ENCODE data around the gene PMEL. TPM values are rescaled to one million over a fixed set of nuclear protein-coding genes. Genes with fewer than 3 reads are reported as not detected.
"Not testable (repeated sequence)": the region's sequence is repeated elsewhere in the genome, so short reads cannot be mapped to it uniquely, and the experiment has no call there.

PMEL gene
- total RNA-seq, 2 donors from 2014 or later: 0.18 to 8.6 TPM

DNA sequence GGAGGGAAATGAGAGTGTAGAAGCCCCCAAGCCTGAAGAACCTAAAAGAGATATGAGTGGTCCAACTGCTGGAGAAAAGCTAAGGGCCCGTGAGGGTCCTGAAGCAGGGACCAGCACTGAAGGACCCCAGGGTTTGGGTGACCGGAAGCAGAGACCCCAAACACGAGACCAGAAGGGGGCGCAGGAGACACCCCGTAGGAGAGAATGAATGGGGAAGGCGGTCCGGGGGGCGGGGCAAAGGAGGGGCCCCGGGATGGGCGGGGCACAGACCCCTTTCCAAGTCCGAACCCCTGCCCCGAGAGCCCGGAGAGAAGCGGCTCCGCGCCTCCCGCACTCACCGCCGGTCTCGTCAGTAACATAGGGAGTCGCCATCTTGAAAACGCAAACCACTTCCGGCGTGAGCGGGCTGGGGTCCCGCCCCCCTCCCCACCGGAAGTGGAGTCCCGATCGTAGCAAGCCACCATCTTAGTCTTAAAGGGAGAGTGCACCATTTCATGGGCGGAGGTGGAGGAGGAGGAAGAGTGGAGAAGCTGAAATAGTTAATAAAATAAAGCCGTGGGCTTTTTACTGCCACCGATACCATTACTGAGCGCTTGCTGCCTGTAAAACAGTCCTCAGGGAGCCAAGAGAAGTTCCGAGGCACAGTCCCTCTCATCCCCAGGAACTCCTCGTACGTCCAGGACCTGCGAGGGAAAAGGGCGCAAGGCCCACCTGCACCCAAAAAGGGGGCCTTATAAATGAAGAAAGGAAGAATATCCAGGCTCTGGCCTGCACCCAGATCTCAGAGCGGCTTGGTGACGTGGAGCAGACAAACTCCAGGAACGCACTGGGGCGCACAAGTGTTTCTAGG, 38.9 kb downstream of the PMEL start:
- DNase-seq (ENCODE audit: low spot score): peak; percentile 85
- Histone ChIP-seq H3K4me3 (peak overlapping the region; percentile 73 to 93), H3K9me3 (no peaks in the 10 kb centered on the region), H3K4me1 (replicated peaks) (peaks cover 2% of the 10 kb centered on the region), H3K27ac (peak overlapping the region; percentile 94 to 97), H3K36me3 (no peaks in the 10 kb centered on the region), H3K27me3 (replicated peaks; ENCODE audit: insufficient read depth) (no peaks in the 10 kb centered on the region)
- under 1% methylated on average over 42 of the region's 42 CpGs for WGBS
- TF ChIP-seq POLR2A (IDR thresholded peaks at IDR 0.05) (peak; percentile 66), POLR2AphosphoS5 (IDR thresholded peaks at IDR 0.05) (peak; percentile 81)
- TF ChIP-seq, protein P1, sequence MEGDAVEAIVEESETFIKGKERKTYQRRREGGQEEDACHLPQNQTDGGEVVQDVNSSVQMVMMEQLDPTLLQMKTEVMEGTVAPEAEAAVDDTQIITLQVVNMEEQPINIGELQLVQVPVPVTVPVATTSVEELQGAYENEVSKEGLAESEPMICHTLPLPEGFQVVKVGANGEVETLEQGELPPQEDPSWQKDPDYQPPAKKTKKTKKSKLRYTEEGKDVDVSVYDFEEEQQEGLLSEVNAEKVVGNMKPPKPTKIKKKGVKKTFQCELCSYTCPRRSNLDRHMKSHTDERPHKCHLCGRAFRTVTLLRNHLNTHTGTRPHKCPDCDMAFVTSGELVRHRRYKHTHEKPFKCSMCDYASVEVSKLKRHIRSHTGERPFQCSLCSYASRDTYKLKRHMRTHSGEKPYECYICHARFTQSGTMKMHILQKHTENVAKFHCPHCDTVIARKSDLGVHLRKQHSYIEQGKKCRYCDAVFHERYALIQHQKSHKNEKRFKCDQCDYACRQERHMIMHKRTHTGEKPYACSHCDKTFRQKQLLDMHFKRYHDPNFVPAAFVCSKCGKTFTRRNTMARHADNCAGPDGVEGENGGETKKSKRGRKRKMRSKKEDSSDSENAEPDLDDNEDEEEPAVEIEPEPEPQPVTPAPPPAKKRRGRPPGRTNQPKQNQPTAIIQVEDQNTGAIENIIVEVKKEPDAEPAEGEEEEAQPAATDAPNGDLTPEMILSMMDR (IDR thresholded peaks at IDR 0.05): peak; percentile 67 to 80 (median 72)
- intact Hi-C loops (cut with DNase I): loop anchor here (2.0 to 5.0 kb wide), 3 partner anchors 96 to 200 kb away; partner anchors contain the start of genes CD63, ORMDL2 and SARNP

- WGBS: 7% methylated on average over 10 of the region's 10 CpGs
- Histone ChIP-seq H3K4me1 (replicated peaks) (peaks cover 7% of the 10 kb centered on the region), H3K9me3 (no peaks in the 10 kb centered on the region), H3K4me3 (peak overlapping the region; percentile 73 to 93), H3K27me3 (replicated peaks; ENCODE audit: insufficient read depth) (no peaks in the 10 kb centered on the region), H3K36me3 (no peaks in the 10 kb centered on the region), H3K27ac (peak overlapping the region; percentile 94 to 97)
- no peak for DNase-seq (ENCODE audit: low spot score)
- no peak for TF ChIP-seq POLR2A (IDR thresholded peaks at IDR 0.05)
- TF ChIP-seq POLR2AphosphoS5 (IDR thresholded peaks at IDR 0.05): no peak
- TF ChIP-seq, protein P1 (IDR thresholded peaks at IDR 0.05): no peak
- intact Hi-C loops (cut with DNase I): loop anchor here (2.0 to 5.0 kb wide), 3 partner anchors 95 to 199 kb away; partner anchors contain the start of genes CD63, ORMDL2 and SARNP
Measured at GRCh38 chr12:55925870-55926737, 39.7 kb downstream of the PMEL start.

GRCh38 chr12:55925371-55925770, 40.5 kb downstream of the PMEL start:
- WGBS: 82% methylated on average over 4 of the region's 4 CpGs
- peaks cover 12% of the 10 kb centered on the region for H3K4me1 ChIP-seq (replicated peaks)

DNA sequence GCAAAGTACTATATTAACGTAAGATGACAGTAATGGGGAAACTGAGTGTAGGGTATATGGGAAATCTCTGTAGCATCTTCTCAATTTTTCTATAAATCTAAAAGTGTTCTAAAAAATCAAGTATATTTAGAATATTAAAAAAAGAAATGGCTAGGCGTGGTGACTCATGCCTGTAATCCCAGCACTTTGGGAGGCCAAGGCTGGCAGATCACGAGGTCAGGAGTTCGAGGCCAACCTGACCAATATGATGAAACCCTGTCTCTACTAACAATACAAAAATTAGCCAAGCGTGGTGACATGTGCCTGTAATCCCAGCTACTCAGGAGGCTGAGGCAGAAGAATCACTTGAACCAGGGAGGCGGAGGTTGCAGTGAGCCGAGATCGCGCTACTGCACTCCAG, 42.2 kb downstream of the PMEL start:
- 97% methylated on average over 9 of the region's 9 CpGs for WGBS
- DNase-seq (ENCODE audit: low spot score); intact Hi-C loops (cut with DNase I): not testable (repeated sequence)

More at GRCh38 chr12:55925371-55925770, 40.5 kb downstream of the PMEL start:
- intact Hi-C loops (cut with DNase I): loop anchor here (5.0 kb wide), 2 partner anchors 108 to 198 kb away; partner anchors contain the start of genes CD63, ORMDL2 and SARNP
- Histone ChIP-seq H3K4me3 (peak overlapping the region in 1 of 2 donors; percentile 73), H3K27me3 (replicated peaks; ENCODE audit: insufficient read depth) (no peaks in the 10 kb centered on the region), H3K27ac (peak overlapping the region; percentile 94 to 97), H3K36me3 (no peaks in the 10 kb centered on the region), H3K9me3 (no peaks in the 10 kb centered on the region)
- TF ChIP-seq POLR2AphosphoS5 (IDR thresholded peaks at IDR 0.05) (no peak), POLR2A (IDR thresholded peaks at IDR 0.05) (no peak)
- TF ChIP-seq, protein P1 (IDR thresholded peaks at IDR 0.05): no peak
- DNase-seq (ENCODE audit: low spot score): no peak

DNA sequence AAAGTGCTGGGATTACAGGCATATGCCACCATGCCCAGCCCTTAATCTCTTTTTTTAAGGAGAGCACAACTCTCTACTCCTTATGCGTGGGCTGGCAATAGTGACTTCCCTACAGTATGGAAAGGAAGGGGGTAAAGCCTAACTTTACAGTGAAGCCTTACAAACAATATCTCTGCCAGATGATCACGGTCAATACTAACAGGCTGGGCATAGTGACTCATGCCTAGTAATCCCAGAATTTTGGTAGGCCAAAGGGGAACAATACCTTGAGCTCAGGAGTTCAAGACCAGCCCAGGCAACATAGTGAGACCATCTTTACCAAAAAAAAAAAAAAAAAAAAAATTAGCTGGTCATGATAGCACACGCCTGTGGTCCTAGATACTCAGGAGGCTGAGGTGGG, 43.7 kb downstream of the PMEL start:
- intact Hi-C loops (cut with DNase I): no loop called here
- Histone ChIP-seq H3K4me1 (replicated peaks) (peaks cover 12% of the 10 kb centered on the region), H3K36me3 (no peaks in the 10 kb centered on the region), H3K27ac (peak overlapping the region; percentile 58 to 75), H3K9me3 (no peaks in the 10 kb centered on the region), H3K4me3 (no peak overlapping the region), H3K27me3 (replicated peaks; ENCODE audit: insufficient read depth) (no peaks in the 10 kb centered on the region)
- DNase-seq (ENCODE audit: low spot score): no peak
- TF ChIP-seq POLR2AphosphoS5 (IDR thresholded peaks at IDR 0.05) (no peak), POLR2A (IDR thresholded peaks at IDR 0.05) (no peak)
- TF ChIP-seq, protein P1 (IDR thresholded peaks at IDR 0.05): no peak
- 90% methylated on average over 3 of the region's 3 CpGs for WGBS

More for the DNA sequence above, 42.2 kb downstream of the PMEL start:
- H3K4me3 ChIP-seq; H3K27me3 ChIP-seq (replicated peaks; ENCODE audit: insufficient read depth); H3K9me3 ChIP-seq; H3K36me3 ChIP-seq: not testable (repeated sequence)
- peaks cover 12% of the 10 kb centered on the region for H3K4me1 ChIP-seq (replicated peaks)
- peak overlapping the region in 1 of 2 donors; percentile 94 for H3K27ac ChIP-seq

- H3K9me3 ChIP-seq; H3K4me3 ChIP-seq; H3K27me3 ChIP-seq (replicated peaks; ENCODE audit: insufficient read depth); H3K36me3 ChIP-seq; intact Hi-C loops (cut with DNase I); DNase-seq (ENCODE audit: low spot score): not testable (repeated sequence)
- H3K27ac ChIP-seq: peak overlapping the region; percentile 63 to 75
- peaks cover 12% of the 10 kb centered on the region for H3K4me1 ChIP-seq (replicated peaks)
- WGBS: 86% methylated on average over 3 of the region's 3 CpGs
Measured at GRCh38 chr12:55919032-55919431, 46.8 kb downstream of the PMEL start.
